Glomerular endothelial cell (primary cell): ENCODE measurements around the gene PCSK7. TPM values are rescaled to one million over a fixed set of nuclear protein-coding genes. Genes with fewer than 3 reads are reported as not detected.
"Not testable (repeated sequence)": the region's sequence is repeated elsewhere in the genome, so short reads cannot be mapped to it uniquely, and the experiment has no call there.

ENCODE experiments used
- DNase-seq: peaks from one replicate; pipeline ENCODE4 v3.0.0-alpha.2; 2011; ENCODE audit warnings: low read depth, low spot score; ENCODE audit errors: extremely low read depth
- total RNA-seq: library from RNA; depleted of rRNA; stranded (reverse); fragments of >200 nt; gene quantifications from 2 replicates; pipeline ENCODE4 v1.2.3, GENCODE V29; 2015

PCSK7 gene
- total RNA-seq = 68.0 and 84.0 TPM in 2 replicates

- no peak for DNase-seq
Observed at GRCh38 chr11:117231842-117232091, at the start of gene PCSK7. TSS of gene PCSK7 (minus strand) at chr11:117232073. CDS start at chr11:117229844, 2,229 bp downstream.

GRCh38 chr11:117281159-117281558 lies 49.3 kb upstream of the PCSK7 start:
- DNase-seq = peak; percentile 77

GRCh38 chr11:117279711-117280376 lies 48.0 kb upstream of the PCSK7 start:
- DNase-seq = no peak

- DNase-seq = no peak
Observed at GRCh38 chr11:117278347-117278746, 46.5 kb upstream of the PCSK7 start.

GRCh38 chr11:117273550-117274289 lies 41.8 kb upstream of the PCSK7 start:
- DNase-seq = no peak

- not testable (repeated sequence) for DNase-seq
Observed at GRCh38 chr11:117272175-117272574, 40.3 kb upstream of the PCSK7 start.

GRCh38 chr11:117271208-117271607 lies 39.3 kb upstream of the PCSK7 start:
- DNase-seq = no peak

GRCh38 chr11:117269856-117270255 lies 38.0 kb upstream of the PCSK7 start:
- no peak for DNase-seq

- DNase-seq = no peak
Observed at GRCh38 chr11:117265745-117266144, 33.9 kb upstream of the PCSK7 start.

GRCh38 chr11:117264624-117265323 lies 32.9 kb upstream of the PCSK7 start:
- not testable (repeated sequence) for DNase-seq

- no peak for DNase-seq
Observed at GRCh38 chr11:117259417-117259816, 27.5 kb upstream of the PCSK7 start.

- DNase-seq = no peak
Observed at GRCh38 chr11:117258576-117258975, 26.7 kb upstream of the PCSK7 start.

- DNase-seq = no peak
Observed at GRCh38 chr11:117256573-117256972, 24.7 kb upstream of the PCSK7 start.

- DNase-seq = no peak
Observed at GRCh38 chr11:117255966-117256365, 24.1 kb upstream of the PCSK7 start.

- no peak for DNase-seq
Observed at GRCh38 chr11:117251506-117251905, 19.6 kb upstream of the PCSK7 start.

- DNase-seq = no peak
Observed at GRCh38 chr11:117249571-117249970, 17.7 kb upstream of the PCSK7 start.

- DNase-seq = no peak
Observed at GRCh38 chr11:117248341-117248740, 16.5 kb upstream of the PCSK7 start.

- DNase-seq = peak; percentile 45
Observed at GRCh38 chr11:117239295-117239694, 7.4 kb upstream of the PCSK7 start.

- no peak for DNase-seq
Observed at GRCh38 chr11:117238221-117238620, 6.3 kb upstream of the PCSK7 start.

- DNase-seq = no peak
Observed at GRCh38 chr11:117232911-117233409, 1.1 kb upstream of the PCSK7 start.

- no peak for DNase-seq
Observed at GRCh38 chr11:117232092-117232878, 412 bp upstream of the PCSK7 start, which contains the start of gene RNF214. TSS of gene RNF214 (plus strand) at chr11:117232671. CDS start at chr11:117234273, 1,602 bp downstream.
